ENCODE data around the gene ARID5A.

GRCh38 chr2:96541398-96542152 is 5.0 kb downstream of the ARID5A start:
- TF ChIP-seq, protein P1, sequence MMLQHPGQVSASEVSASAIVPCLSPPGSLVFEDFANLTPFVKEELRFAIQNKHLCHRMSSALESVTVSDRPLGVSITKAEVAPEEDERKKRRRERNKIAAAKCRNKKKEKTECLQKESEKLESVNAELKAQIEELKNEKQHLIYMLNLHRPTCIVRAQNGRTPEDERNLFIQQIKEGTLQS (IDR thresholded peaks at IDR 0.05; ENCODE audit: borderline replicate concordance, extremely low read depth, low read depth, low read length) = no peak
- no peak for TF ChIP-seq POLR2A (IDR thresholded peaks at IDR 0.05; ENCODE audit: low read depth, low read length)

Data from GM12878 (cell line).